Naive B cell (primary cell): ENCODE measurements around the gene OTULIN. TPM values are rescaled to one million over a fixed set of nuclear protein-coding genes. Genes with fewer than 3 reads are reported as not detected.

Source experiments
- ATAC-seq, 2 donors: fragments of 150-1000 bp; cut with Tn5 transposase; 2 replicates each; pipeline ENCODE4 v1.10.0; 2021; ENCODE audit warnings: low read depth in 2 of 2, mild to moderate bottlenecking in 2 of 2, moderate library complexity in 2 of 2
- DNase-seq: peaks from one replicate; pipeline ENCODE4 v3.0.0; 2022
- H3K27ac Mint-ChIP-seq, 6 donors: one replicate each; pipeline ENCODE4 v1.8.0; 2020 to 2022; ENCODE audit warnings: mild to moderate bottlenecking in 6 of 6, mixed read lengths in 6 of 6, moderate library complexity in 5 of 6, inconsistent platforms in 2 of 6
- H3K27me3 Mint-ChIP-seq, 3 donors: one replicate each; pipeline ENCODE4 v1.8.0; 2021 to 2022; ENCODE audit warnings: mixed read lengths in 3 of 3, mild to moderate bottlenecking in 1 of 3
- H3K36me3 Mint-ChIP-seq, 2 donors: one replicate each; pipeline ENCODE4 v1.8.0; 2020 to 2022; ENCODE audit warnings: mixed read lengths in 2 of 2, inconsistent platforms in 1 of 2, mild to moderate bottlenecking in 1 of 2
- H3K4me1 Mint-ChIP-seq, 3 donors: one replicate each; pipeline ENCODE4 v1.8.0; 2020 to 2022; ENCODE audit warnings: mixed read lengths in 3 of 3, inconsistent platforms in 1 of 3, mild to moderate bottlenecking in 1 of 3, moderate library complexity in 1 of 3
- H3K4me3 Mint-ChIP-seq, 8 donors: one replicate each; pipeline ENCODE4 v1.8.0; 2020 to 2022; ENCODE audit warnings: mild to moderate bottlenecking in 8 of 8, mixed read lengths in 8 of 8, moderate library complexity in 8 of 8, inconsistent platforms in 2 of 8
- H3K9me3 Mint-ChIP-seq, 7 donors: one replicate each; pipeline ENCODE4 v1.8.0; 2020 to 2022; ENCODE audit warnings: mixed read lengths in 7 of 7, mild to moderate bottlenecking in 5 of 7, inconsistent platforms in 2 of 7, moderate library complexity in 1 of 7
- polyA plus RNA-seq, 6 donors: library from polyadenylated mRNA; unstranded; fragments of 300-500 nt; fragmentation: Illumina TruSeq; gene quantifications; one replicate each; pipeline ENCODE4 v1.2.3, GENCODE V29; 2021; ENCODE audit warnings: low read depth in 6 of 6

OTULIN gene
- polyA plus RNA-seq, 6 donors from 2014 or later: 9.4 to 27.8 (median 19.1) TPM

DNA sequence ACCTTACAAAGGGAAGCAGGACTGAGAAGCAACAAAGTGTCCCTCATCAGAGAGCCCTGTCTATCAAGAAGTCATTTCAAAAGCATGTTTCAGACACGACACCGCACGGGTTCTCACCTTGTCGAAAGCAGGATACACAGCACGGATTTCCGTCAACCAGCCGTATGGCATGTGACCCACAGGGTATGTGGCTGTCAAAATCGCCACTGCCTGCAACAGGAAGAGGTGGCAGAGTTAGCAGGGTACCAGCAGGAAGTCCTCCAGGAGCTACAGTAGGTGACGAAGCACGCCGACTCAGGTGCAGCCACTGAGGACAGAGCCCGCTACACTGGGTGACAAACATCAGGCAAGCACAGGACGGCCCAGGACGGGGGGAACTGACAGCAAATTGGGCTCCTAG lies 81.2 kb downstream of the OTULIN start:
- H3K27ac Mint-ChIP-seq: peak overlapping the region; percentile 41 to 86 (median 82)
- H3K36me3 Mint-ChIP-seq: peaks cover 30 to 32% of the 10 kb centered on the region in 2 donors
- peak overlapping the region in 5 of 8 donors; percentile 42 to 74 (median 63) for H3K4me3 Mint-ChIP-seq
- peak; percentile 37 to 41 for ATAC-seq
- peak; percentile 14 for DNase-seq
- peaks cover 18 to 28% (median 22%) of the 10 kb centered on the region in 3 donors for H3K4me1 Mint-ChIP-seq
- no peaks in the 10 kb centered on the region for H3K9me3 Mint-ChIP-seq
- no peaks in the 10 kb centered on the region for H3K27me3 Mint-ChIP-seq

DNA sequence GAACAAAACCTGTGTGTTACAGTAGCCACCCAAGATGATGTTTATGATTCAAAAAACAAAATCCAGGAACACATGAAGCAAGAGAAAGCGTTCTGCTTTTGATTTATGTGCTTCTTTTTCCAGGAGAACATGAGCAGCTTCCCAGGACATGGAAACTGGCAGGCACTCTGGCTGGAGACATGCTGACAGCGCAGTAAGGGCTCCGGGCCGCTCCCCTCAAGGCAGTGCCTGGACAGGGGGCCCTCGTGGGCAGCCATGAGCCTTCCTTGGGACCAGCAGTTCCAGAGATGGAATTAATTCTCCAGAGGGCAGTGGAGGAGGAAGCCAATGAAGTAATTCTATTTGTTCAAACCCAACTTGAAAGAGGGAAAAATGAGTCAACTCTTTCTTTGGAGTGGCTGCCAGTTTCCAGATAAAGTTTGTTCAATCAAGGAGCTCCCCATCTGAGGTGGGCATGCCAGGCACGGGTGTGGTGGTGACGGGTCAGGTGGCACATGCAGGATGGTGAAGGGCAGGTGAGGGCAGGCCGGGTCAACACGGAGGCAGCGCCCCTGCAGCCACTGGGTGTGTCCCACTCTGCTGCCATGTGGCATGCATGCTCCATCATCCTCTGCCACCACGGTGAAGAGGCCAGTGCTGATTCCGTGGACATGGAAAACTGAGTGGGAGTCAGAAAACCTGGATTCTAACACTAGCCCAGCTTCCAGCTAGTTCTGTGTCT lies 83.8 kb downstream of the OTULIN start:
- peaks cover 0 to 2% (median 0%) of the 10 kb centered on the region in 7 donors for H3K9me3 Mint-ChIP-seq
- H3K4me1 Mint-ChIP-seq: peaks cover 27 to 33% (median 29%) of the 10 kb centered on the region in 3 donors
- H3K36me3 Mint-ChIP-seq: peaks cover 28 to 36% of the 10 kb centered on the region in 2 donors
- no peak for ATAC-seq
- no peak for DNase-seq
- H3K4me3 Mint-ChIP-seq: no peak overlapping the region
- no peak overlapping the region for H3K27ac Mint-ChIP-seq
- H3K27me3 Mint-ChIP-seq: no peaks in the 10 kb centered on the region

Other genes starting within 250 kb of the OTULIN start
- under 1 TPM; 0.06 to 0.85 (median 0.33) TPM for gene OTULINL, start 82.9 kb upstream of the OTULIN start, polyA plus RNA-seq
- 10 to 100 TPM in 4 of 6 donors, 1 to 10 TPM in 2; 7.4 to 14.7 (median 11.8) TPM for gene ANKH, start 207.1 kb downstream of the OTULIN start, polyA plus RNA-seq